Endometrial microvascular endothelial cells (primary cell): ENCODE results near the gene DRAP1. TPM values are rescaled to one million over a fixed set of nuclear protein-coding genes. Genes with fewer than 3 reads are reported as not detected.

Experiments
- in situ Hi-C: cut with HindIII; loops from 2 replicates; pipeline ENCODE4 v1.10.0; 2017; ENCODE audit warnings: low sequenced_read_pairs, low pct_unique_long_range_greater_than_20kb; ENCODE audit errors: inconsistent ontology term
- total RNA-seq: library from RNA; depleted of rRNA; stranded (reverse); fragments of >200 nt; gene quantifications from one replicate; pipeline ENCODE4 v1.2.3, GENCODE V29; 2015; ENCODE audit errors: inconsistent ontology term

DRAP1 gene, protein sequence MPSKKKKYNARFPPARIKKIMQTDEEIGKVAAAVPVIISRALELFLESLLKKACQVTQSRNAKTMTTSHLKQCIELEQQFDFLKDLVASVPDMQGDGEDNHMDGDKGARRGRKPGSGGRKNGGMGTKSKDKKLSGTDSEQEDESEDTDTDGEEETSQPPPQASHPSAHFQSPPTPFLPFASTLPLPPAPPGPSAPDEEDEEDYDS
- 151 TPM for total RNA-seq

DNA sequence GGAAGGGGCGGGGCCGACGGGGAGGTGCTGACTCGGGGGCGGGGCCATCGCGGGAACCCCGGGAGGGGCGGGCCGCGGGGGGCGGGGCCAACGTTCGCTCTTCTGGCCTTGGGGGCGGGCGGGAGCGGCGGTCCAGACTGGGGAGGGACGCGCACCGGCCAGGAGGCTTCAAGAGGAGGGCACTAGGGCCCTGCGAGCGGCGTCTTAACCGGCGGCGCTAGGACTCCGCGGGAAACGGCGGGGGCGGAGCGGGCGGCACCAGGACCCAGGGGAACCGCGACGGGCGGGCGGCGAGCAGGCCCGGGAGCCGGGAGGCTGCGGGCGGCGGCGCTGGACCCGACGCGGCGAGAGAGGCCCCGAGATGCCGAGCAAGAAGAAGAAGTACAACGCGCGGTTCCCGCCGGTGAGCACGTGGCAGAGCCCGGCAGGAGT is at the start of gene DRAP1:
Gene DRAP1, plus strand, starts transcription at position 286 of the 432 bp plus-strand sequence. Its CDS starts 76 bp downstream, at position 362.
- in situ Hi-C loops = no loop called here

DNA sequence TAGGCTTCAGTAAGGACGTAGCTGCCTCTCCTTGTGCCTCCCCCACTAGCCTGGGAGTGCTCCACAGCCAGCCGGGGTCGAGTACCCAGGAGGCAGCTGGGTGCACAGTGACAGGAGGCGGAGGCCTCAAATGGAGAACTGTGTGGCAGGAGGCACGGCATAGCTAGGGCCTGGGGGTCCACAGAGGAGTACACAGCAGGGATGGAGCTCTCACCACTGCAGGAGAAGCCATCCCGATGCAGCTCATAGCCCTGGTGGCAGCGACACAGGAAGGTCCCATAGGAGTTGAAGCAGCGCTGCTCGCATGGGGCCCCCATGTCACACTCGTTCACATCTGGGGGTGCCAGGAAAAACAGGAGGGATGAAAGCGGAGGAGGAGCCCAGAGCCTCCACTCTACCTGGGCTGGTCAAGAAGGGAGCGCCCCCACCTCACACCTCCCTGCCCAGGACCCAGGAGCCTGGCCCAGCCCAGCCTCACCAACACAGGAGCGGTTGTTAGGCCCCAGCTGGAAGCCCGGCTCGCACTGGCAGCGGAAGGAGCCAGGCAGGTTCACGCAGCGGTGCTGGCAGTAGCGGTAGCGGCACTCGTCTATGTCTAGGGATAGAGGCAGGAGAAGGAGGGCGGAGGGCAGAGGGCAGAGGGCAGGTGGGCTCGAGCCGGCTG is 49.5 kb upstream of the DRAP1 start:
- in situ Hi-C loops = no loop called here

DNA sequence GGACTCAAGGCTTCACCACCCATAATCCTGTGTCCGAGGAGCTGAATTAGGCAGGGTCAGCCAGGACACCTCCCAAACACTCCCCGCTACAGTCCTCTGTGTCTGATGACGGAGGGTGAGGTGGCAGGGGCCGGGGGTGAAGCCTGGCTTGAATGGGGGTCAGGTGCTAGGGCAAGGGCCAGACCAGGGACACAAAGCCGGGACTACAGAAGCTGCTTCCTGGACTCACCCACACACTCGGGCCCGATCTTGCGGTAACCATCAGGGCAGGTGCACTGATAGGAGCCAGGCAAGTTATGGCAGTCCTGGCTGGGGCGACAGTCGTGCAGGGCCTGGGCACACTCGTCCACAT is 48.9 kb upstream of the DRAP1 start:
- in situ Hi-C loops = no loop called here

DNA sequence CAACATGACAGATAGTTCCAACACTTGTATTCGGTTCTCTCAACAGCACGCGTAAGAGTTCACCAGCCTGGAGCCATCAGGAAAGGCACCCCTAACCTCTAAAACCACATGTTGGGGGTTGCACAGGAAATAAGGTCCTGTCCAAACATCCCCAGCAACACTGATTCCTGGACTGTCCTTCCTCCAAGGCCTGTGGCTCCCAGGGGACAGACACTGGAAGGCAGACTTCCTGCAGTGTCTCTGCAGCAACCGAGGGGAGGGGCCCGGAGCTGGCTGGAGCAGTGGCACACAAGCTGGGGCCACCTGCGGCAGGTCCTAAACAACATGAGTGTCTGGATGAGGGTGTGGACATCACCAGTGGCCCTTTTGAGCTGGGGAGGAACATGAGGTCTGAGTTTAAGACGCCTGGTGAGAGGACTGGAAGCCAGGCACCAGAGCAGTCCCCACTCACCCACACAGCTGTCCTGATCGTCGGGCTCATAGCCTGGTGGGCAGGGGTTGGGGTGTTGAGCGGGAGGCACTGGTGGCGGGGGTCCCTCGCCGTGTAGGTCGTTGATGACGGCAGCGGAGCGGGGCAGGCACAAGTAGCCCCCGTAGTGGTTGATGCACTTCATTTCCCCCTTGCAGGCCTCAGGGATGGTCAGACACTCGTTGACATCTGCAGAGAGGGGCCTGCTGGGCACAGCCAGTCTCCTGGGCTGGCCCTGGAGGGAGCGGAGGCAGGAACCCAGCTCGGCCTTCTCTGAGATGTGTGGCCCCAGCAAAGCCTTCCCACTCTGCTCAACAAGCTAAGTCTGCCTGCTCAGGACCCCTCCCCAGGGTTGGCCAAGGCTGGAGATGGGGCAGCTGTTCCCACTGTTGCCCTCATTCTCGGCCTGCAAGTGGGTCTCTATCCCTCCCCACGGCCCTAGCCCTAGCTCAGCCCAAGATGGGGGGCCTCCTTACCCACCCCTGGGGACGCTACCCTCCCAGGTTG is 48.2 kb upstream of the DRAP1 start:
- in situ Hi-C loops = no loop called here

DNA sequence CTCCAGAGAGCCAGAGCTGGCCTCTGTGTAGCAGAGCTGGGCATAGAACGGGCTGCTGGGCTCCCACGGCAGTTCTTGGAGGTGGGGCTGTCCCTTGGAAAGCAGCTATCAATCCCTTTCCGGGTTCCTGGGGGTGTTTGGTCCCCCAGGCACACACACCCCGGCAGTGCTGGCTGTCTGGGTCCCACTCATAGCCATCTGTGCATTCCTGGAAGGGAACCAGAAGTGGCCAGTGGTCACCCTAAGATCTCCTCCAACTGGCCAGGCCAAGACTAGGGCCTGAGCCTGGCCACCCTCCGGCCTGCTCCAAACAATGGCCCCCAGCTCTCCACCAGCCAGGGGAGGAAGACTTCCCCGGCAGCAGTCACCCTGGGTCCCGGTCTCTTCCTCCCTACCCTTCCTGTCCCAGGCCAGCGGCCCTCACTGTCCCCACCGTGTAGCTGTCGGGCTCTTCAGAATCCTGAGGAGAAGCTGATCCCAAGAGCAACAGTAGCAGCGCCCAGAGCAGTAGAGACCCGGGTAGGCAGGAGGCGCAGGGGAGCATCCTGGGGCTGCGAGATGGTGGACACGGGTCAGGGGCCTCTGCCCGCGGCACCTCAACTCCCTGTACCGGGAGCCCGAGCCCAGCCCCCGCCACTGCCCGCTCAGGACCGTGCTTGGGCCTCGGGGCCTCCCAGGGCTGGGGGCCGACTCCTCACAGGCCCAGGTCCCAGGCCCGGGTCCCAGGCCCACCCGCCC is 47.2 kb upstream of the DRAP1 start:
- in situ Hi-C loops = no loop called here

DNA sequence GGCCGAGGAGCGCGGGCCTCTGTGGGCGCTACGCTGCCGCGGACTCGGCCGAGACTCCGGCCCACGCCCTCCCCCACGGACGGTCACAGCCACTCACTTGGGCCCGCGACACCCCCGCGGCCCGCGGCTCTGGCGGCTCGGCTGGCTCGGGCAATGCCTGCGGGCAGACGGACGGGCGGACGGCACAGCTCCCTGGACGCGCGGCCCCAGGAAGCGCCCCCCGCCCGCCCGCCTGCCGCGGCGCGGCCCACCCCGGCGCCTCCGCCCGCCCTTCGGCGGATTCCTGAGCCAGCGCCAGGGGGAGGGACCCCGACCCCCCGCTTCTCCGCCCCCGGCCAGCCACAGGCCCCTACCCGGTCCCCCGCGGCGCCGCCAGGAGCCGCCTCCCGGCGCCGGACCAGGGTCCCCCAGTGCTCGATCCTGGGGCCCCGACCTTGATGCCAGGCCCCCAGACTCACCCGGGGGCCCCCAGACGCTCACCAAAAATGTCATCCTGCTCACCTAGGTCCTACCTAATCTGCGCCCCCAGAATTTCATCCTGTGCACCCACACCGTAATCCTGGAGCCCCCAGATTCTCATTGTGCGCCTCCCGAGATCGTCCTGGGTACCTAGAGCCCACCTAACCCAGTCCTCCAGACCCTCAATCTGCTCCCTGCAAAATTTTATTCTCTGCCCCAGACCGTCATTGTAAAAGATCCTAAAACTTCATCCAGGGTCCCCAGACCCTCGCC is 46.5 kb upstream of the DRAP1 start, which contains the start of gene EFEMP2:
Gene EFEMP2, minus strand, starts transcription at position 215 of the 732 bp plus-strand sequence. CDS start 446 bp downstream, outside the sequence.
- in situ Hi-C loops = no loop called here

DNA sequence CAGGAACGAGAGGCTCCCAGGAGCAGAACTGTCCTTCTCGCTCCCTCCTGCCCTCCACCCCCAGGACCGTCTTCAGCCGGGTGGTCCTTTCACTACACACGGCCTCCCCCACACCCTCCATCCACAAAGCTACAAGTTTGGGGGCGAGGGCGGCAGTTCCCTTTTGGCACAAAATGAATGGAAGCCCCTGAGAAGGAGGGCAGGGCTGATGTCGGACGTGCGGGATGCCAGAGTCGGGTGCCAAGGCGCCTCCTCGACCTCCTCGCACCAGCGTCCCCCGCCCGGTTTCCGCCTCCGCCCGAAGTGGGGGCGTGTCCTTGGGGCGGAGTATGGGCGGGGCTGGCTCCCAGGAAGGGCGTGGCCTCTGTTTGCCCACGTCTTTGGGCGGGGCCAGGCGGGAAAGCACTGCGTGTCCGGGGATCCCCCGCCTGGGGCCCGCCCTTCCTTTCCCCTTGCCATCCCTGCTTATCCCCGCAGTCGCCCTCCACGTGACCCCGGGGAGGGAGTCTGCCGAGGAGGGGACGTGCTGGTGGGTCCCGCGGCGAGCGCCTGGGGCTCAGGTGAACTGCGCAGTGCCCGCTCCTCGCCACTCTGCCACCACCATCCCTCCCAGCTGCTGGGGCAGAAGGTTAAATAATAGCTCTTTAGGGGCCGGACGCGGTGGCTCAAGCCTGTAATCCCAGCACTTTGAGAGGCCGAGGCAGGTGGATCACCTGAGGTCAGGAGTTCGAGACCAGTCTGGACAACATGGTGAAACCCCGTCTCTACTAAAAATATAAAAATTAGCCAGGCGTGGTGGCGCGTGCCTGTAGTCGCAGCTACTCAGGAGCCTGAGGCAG is 45.7 kb upstream of the DRAP1 start:
- in situ Hi-C loops = no loop called here

DNA sequence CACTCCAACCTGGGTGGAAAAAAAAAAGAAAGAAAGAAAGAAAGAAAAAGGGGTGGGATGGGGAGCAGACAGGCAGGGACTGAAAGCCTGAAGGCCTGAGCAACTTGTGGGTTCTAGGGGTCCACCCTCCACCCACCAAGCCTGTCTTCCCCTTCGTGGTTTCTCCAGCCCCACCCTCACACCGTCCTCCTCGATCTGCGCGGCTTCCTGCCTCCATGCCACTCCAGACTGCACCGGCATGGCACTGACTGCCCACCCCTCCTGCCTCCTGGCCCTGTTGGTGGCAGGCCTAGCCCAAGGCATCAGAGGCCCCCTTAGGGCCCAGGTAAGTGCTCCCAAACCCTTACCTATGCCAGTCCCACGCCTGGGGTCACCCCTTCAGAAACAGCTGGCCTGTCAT is 39.6 kb upstream of the DRAP1 start, which contains the start of gene CTSW:
Gene CTSW, plus strand, starts transcription at position 221 of the 400 bp plus-strand sequence. Its CDS starts 18 bp downstream, at position 239.
- in situ Hi-C loops = no loop called here

DNA sequence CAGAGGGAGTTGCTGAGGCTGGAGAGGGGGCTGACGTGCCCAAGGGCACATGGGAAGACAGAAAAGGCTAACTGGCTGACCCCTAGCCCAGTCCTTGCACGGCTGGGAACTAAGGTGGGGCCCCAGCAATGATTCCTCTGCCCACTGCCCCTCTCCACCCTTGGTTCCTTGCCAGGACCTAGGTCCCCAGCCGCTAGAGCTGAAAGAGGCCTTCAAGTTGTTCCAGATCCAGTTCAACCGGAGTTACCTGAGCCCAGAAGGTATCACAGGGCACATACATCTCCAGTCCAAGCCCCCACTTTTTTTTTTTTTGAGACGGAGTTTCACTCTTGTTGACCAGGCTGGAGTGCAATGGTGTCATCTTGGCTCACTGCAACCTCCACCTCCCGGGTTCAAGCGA is 39.2 kb upstream of the DRAP1 start:
- in situ Hi-C loops = no loop called here

DNA sequence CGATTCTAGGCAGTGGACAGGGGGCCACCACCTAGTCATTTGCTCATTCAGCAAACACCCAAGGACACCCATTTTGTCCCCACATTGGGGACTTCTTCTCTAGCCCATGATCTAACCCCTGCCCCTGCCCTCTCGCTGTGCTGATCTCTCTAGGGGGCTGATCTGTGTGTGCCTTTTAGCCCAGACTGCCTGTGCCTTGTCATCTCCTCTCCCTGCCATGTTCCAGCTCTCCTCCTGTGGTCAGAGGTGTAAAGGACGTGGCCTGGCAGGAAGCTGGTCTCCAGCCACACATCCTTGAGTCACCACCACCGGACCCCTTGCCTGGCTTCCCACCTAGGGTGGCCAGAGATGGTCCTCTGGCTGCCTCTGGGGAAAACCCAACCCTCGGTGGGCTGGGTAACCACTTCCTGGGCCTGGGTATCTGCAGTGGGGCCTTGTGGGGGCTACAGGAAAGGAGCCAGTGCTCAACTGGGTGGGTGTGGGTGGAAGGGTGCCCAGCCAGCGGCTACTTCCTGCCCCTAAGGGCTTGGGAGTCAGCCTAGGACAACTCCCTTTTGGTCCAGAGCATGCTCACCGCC is 38.3 kb upstream of the DRAP1 start:
- in situ Hi-C loops = no loop called here

DNA sequence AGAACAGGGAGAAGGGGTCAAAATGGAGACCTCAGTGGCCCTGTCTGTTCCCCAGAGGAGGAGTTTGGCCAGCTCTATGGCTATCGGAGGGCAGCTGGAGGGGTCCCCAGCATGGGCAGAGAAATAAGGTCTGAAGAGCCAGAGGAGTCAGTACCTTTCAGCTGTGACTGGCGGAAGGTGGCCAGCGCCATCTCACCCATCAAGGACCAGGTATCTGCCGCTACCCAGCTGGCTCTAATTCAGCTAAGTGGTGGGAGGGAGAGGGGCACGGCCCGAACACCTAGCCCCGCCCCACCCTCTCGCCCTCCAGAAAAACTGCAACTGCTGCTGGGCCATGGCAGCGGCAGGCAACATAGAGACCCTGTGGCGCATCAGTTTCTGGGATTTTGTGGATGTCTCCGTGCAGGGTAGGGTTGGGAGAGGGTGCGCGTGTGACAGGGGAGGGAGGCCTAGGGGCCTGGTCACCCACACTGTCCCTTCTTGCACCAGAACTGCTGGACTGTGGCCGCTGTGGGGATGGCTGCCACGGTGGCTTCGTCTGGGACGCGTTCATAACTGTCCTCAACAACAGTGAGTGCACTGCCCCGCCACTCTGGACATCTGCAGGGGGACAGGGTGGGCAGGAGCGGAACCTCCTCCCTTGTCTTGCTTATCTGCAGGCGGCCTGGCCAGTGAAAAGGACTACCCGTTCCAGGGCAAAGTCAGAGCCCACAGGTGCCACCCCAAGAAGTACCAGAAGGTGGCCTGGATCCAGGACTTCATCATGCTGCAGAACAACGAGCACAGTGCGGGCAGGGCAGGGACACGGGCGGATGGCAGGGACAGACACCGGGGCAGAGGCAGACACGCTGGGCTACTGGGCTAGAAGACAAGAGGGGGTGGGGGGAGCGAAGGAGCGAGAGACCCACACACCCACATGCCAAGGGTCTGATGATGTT is 36.8 kb upstream of the DRAP1 start:
- in situ Hi-C loops = no loop called here

DNA sequence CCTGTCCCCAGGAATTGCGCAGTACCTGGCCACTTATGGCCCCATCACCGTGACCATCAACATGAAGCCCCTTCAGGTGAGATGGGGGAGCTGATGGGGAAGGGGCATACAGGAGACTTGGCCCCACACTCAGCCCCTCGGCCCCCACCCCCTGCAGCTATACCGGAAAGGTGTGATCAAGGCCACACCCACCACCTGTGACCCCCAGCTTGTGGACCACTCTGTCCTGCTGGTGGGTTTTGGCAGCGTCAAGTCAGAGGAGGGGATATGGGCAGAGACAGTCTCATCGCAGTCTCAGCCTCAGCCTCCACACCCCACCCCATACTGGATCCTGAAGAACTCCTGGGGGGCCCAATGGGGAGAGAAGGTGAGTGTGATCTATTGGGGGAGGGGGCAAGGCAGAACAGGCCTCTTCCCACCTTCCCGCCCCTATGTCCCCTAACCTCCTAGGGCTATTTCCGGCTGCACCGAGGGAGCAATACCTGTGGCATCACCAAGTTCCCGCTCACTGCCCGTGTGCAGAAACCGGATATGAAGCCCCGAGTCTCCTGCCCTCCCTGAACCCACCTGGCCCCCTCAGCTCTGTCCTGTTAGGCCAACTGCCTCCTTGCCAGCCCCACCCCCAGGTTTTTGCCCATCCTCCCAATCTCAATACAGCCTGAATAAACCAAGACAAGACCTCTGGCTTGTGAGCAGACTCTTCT is 36.0 kb upstream of the DRAP1 start:
- in situ Hi-C loops = no loop called here

DNA sequence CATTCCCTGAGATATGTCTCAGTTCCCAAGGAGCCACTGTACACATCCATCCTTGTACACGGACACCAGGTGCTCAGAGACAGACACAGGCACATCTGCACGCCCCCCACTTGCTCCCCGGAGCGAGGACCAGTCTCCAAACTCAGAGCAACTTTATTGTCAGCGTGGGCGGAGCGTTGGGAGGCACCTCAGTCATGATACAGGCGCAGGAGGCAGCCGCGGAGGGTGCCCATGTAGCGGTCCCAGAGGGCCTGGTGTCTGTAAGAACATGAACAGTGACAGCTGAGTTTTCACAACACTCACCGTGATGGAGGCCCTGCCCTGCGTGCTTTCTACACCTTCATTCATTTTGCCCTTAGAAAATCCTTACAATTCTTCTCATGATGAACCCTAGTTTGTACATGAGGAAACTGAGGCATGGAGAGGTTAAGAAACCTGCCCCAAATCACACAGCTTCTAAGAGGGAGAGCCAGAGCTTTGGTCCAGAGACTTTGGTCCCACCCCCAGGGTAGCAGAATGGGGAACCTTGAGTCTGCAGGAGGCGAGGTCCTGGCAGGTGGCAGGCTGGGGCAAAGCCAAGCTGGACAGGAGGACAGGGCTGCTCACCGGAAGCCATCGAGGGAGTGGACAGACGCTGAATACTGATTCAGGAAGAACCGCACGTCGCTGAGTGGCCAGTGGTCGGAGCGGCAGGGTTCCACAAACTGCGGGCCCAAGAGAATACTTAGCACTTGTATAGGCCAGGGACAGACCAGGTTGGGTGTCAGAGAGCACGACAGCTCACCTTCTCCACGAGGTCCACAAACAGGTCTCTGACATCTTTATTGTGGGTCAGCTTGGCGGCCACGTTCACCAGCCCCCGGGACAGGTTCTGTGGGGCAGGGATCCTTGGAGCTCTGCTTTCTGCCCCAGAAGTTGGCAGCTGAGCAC is 35.2 kb upstream of the DRAP1 start:
- in situ Hi-C loops = no loop called here

DNA sequence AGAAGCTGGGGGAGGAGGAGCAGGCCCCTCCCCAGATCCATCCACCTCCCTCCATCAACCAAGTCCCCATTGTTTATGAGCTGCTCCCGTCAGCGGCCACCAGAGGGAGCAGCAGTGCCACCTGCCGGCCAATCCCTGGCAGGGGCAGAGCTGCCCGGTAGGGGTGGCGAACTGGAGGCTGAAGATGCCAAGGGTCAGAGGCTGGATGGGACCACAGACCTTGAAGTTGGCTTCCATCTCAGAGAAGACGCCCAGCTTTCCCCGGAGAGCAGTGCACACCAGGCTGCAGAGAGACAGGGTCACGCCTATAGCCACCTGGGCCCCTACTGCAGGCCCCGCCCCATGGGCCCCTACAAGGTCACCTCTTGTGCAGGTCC is 34.5 kb upstream of the DRAP1 start:
- in situ Hi-C loops = no loop called here
